ENCODE data around the gene NRP1.
A peak's percentile ranks its signal among the peaks of the same experiment; 100 is the strongest.

The NRP1 gene

DNA sequence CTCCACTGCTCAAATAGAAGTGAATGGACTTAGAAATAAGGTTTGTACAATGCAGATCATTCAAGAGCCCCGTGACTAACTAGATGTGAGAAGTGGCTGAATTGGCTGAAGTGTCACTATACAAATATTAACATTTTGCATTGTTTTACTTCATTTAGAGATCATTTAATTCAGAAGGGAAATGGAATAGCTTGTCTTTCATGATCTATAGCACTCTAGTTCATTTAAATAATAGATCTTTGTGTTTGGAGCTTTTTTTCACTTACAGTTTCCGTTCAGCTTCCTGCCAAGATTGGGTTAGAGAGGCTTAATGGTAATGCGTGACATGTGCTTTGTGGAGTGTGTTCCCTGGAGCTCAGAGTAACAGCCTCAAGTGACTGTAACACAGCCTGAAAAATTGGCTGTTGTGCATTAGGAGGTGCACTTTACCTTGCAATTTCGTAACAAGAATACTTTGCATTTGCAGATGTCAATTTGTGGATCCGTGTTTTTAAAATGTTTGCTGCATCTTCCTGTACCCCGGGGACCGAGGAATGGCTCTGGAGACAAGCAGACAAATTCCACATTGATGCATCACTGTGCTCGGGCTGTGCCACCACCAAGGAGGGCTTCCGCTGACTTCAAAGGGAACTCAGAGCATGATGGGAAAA lies 170.3 kb downstream of the NRP1 start:
- DNase-seq (ENCODE audit: low spot score), result no peak
- TF ChIP-seq, protein P1, sequence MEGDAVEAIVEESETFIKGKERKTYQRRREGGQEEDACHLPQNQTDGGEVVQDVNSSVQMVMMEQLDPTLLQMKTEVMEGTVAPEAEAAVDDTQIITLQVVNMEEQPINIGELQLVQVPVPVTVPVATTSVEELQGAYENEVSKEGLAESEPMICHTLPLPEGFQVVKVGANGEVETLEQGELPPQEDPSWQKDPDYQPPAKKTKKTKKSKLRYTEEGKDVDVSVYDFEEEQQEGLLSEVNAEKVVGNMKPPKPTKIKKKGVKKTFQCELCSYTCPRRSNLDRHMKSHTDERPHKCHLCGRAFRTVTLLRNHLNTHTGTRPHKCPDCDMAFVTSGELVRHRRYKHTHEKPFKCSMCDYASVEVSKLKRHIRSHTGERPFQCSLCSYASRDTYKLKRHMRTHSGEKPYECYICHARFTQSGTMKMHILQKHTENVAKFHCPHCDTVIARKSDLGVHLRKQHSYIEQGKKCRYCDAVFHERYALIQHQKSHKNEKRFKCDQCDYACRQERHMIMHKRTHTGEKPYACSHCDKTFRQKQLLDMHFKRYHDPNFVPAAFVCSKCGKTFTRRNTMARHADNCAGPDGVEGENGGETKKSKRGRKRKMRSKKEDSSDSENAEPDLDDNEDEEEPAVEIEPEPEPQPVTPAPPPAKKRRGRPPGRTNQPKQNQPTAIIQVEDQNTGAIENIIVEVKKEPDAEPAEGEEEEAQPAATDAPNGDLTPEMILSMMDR (IDR thresholded peaks at IDR 0.05; ENCODE audit: borderline replicate concordance, control extremely low read depth, extremely low read depth, insufficient read depth, missing control alignments), result no peak
- in situ Hi-C loops (cut with MboI; ENCODE audit: low sequenced_read_pairs, unreplicated experiment), result no loop called here

DNA sequence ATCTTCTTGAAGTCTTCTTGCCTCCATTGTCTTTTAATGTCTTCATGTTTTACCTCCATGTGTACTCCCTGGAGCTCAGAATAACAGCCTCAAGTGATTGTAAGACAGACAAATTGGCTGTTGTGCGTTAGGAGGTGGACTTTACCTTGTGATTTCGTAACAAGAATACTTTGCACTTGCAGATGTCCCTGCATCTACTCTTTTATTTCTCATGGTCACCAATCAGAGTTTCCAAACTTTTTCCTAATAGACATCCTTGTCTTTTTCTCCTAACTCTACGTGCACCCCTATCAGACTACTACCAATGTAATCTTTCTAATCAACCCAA lies 172.3 kb downstream of the NRP1 start:
- TF ChIP-seq, protein P1 (IDR thresholded peaks at IDR 0.05; ENCODE audit: borderline replicate concordance, control extremely low read depth, extremely low read depth, insufficient read depth, missing control alignments), result no peak
- in situ Hi-C loops (cut with MboI; ENCODE audit: low sequenced_read_pairs, unreplicated experiment), result no loop called here
- no peak for DNase-seq (ENCODE audit: low spot score)

GRCh38 chr10:33161550-33162247 lies 172.8 kb downstream of the NRP1 start:
- DNase-seq (ENCODE audit: low spot score), result no peak
- TF ChIP-seq, protein P1 (IDR thresholded peaks at IDR 0.05; ENCODE audit: borderline replicate concordance, control extremely low read depth, extremely low read depth, insufficient read depth, missing control alignments), result no peak
- in situ Hi-C loops (cut with MboI; ENCODE audit: low sequenced_read_pairs, unreplicated experiment), result no loop called here

GRCh38 chr10:33160151-33160550 lies 174.3 kb downstream of the NRP1 start:
- TF ChIP-seq, protein P1 (IDR thresholded peaks at IDR 0.05; ENCODE audit: borderline replicate concordance, control extremely low read depth, extremely low read depth, insufficient read depth, missing control alignments), result no peak
- in situ Hi-C loops (cut with MboI; ENCODE audit: low sequenced_read_pairs, unreplicated experiment), result no loop called here
- no peak for DNase-seq (ENCODE audit: low spot score)

DNA sequence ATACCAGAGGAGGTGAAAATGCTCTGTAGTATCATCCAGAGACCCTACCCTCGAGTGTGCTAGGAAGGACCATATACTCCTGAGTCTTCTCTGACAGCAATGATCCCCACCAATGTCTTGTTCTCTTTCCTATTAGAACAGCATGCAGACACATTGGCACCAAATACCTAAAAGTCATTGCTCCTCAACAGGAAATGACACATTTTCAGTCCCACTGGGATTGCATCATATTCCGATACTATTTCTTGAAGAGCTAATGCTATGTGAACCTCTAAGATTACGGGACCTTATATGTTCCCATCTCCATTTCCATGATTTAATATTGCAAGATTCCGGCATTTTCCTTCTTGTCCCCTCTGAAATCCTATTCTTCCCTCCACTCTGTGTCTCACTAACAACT lies 177.4 kb downstream of the NRP1 start:
- in situ Hi-C loops (cut with MboI; ENCODE audit: low sequenced_read_pairs, unreplicated experiment), result no loop called here
- TF ChIP-seq, protein P1 (IDR thresholded peaks at IDR 0.05; ENCODE audit: borderline replicate concordance, control extremely low read depth, extremely low read depth, insufficient read depth, missing control alignments), result no peak
- DNase-seq (ENCODE audit: low spot score), result no peak

DNA sequence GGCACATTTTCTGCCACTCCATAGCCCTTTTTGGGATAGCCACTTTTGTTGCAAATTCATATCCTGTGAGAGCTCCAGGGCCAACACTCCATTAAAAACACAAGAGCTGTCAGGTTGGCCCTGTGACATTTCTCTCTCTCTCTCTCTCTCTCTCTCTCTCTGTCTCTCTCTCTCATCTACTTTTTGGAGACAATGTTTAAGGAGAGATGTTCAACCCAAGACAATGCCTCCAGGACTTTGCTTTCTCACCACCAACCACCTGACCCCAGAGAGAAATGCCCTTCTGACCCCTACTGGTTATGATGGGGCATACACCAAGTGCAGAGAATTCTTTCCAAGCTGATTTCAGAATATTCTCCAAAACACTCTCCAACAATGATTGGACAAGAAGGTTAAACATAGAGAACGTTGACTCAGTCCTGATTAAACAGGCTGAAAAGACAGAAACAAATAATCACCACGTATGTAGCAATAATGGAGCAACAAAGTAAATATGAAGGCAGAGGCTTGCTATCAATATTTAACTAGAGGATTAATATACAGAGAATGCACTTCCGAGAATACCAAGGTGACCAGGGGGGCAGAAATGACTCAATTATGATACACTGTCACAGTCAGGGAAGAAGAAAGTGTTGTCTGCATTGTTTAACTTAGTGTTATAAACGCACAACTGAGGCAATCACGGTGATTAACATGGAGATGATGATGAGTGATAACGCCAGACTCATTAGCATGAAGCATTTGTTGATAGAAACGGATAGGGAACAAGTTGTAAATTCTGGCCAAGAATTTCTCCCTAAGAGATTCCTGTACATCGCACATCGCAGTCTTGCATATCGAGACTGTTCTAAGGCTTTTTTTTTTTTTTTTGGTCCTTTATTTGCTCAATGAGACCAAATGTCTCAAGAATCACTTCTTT lies 178.5 kb downstream of the NRP1 start:
- DNase-seq (ENCODE audit: low spot score), result peak; percentile 40
- TF ChIP-seq, protein P1 (IDR thresholded peaks at IDR 0.05; ENCODE audit: borderline replicate concordance, control extremely low read depth, extremely low read depth, insufficient read depth, missing control alignments), result peak; percentile 50
- in situ Hi-C loops (cut with MboI; ENCODE audit: low sequenced_read_pairs, unreplicated experiment), result no loop called here

Data from GM13976 (cell line).